NCI-H2107 (cell line): ENCODE measurements around the gene C1QTNF9.
"Not testable (repeated sequence)": the region's sequence is repeated elsewhere in the genome, so short reads cannot be mapped to it uniquely, and the experiment has no call there.

ENCODE experiments used
- DNase-seq: peaks from one replicate; lab custom pipeline; 2025; lab: John Stamatoyannopoulos, UW

C1QTNF9 gene

GRCh38 chr13:24362435-24362952 lies 53.1 kb downstream of the C1QTNF9 start:
- DNase-seq = no peak

DNA sequence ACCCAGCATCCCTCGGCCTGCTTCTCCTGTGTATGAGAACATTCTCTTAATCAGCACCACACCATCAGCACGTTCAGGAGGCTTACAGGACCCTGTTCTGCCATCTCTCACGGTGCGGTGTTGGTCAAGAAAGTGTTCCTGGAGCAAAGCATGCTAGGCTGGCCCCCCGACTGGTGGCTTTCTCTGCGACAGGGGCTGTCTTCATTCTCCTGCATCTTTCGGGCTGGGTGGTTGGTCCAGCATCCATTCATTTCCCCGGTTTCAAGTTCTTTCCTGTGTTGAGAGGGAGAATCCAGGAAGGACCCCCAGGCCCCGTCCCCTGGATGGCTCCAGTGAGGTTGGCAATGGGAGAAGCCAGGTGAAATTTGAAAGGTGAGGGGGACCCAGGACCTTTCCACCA lies 55.8 kb downstream of the C1QTNF9 start:
- DNase-seq = no peak

DNA sequence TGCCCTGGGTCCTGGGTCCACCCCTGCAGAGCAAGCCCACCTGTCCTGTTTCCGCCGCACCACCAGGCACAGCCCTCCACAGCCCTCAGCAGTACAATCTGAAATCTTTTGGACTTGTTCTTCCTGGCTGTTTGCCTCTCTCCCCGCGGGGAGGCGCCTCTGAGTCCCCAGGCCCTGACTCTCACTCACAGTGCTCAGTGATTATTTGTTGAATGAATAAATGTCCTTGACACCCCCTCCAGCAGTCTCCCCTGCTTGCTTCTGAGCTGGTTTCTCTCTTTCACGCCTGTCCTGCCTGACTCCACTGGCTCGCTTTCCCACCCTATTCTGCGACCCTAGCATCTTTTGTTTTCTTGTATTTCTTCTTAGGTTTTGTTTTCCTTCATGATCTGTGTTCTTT lies 56.9 kb downstream of the C1QTNF9 start:
- not testable (repeated sequence) for DNase-seq

DNA sequence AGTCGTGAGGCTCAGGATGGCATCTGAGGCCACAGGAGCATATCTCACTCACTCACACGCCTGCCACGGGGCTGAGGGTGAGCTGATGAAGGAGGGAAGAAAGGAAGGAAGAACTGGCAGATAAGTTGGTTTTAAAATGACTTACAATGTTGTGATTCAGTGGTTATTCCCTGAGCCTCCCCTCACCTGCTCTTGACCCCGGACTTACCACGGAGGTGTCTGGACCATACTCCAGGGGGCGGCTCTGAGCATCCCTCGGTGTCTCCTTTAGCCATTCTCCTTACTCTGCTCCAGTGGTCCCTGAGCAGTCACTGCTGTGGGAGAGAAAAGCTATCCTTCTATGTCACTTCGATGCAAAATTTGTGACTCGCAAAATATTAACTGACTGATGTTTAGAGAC lies 61.9 kb downstream of the C1QTNF9 start:
- DNase-seq = not testable (repeated sequence)
